NCI-H82 treated with DMSO at 0.1 percent for 48 hours (cell line): ENCODE measurements around the gene PRM3.

Experiments
- DNase-seq: peaks from one replicate; lab custom pipeline; 2025; ENCODE audit not compliant: unreplicated experiment; lab: John Stamatoyannopoulos, UW

PRM3 gene

GRCh38 chr16:11248133-11248532 lies 25.3 kb downstream of the PRM3 start:
- DNase-seq: no peak

- DNase-seq: no peak
These were observed 27.4 kb downstream of the PRM3 start for GRCh38 chr16:11245988-11246387.

- no peak for DNase-seq
These were observed 28.1 kb downstream of the PRM3 start for GRCh38 chr16:11245222-11245737.

- no peak for DNase-seq
These were observed 30.8 kb downstream of the PRM3 start for GRCh38 chr16:11242658-11243057.

- DNase-seq: no peak
These were observed 31.8 kb downstream of the PRM3 start for GRCh38 chr16:11241480-11242204.

- no peak for DNase-seq
These were observed 32.6 kb downstream of the PRM3 start for GRCh38 chr16:11240636-11241473.

GRCh38 chr16:11239644-11240632 lies 33.5 kb downstream of the PRM3 start:
- no peak for DNase-seq

GRCh38 chr16:11238272-11239202 lies 34.9 kb downstream of the PRM3 start:
- no peak for DNase-seq

GRCh38 chr16:11236461-11237254 lies 36.8 kb downstream of the PRM3 start:
- DNase-seq: no peak

GRCh38 chr16:11235703-11235991 lies 37.8 kb downstream of the PRM3 start:
- DNase-seq: no peak

- DNase-seq: no peak
These were observed 38.3 kb downstream of the PRM3 start for GRCh38 chr16:11234884-11235702.

- no peak for DNase-seq
These were observed 39.6 kb downstream of the PRM3 start for GRCh38 chr16:11233727-11234376.

GRCh38 chr16:11232852-11233726 lies 40.3 kb downstream of the PRM3 start:
- no peak for DNase-seq

GRCh38 chr16:11232302-11232851 lies 41.1 kb downstream of the PRM3 start:
- DNase-seq: no peak

GRCh38 chr16:11231367-11231970 lies 42.0 kb downstream of the PRM3 start:
- no peak for DNase-seq

GRCh38 chr16:11229906-11230305 lies 43.5 kb downstream of the PRM3 start:
- DNase-seq: no peak
